Endothelial cell of umbilical vein (primary cell): ENCODE measurements around the gene UBXN2A. TPM values are rescaled to one million over a fixed set of nuclear protein-coding genes. Genes with fewer than 3 reads are reported as not detected.

Source experiments
- BruUV-seq: library from RNA; stranded (reverse); fragments of 400-500 nt; replicated peaks from 2 replicates; lab custom pipeline; 2021; lab: Mats Ljungman, UMichigan
- CTCF ChIA-PET: fragments of 300-600, 350-600 bp; sonication (Branson Sonifier 250); formaldehyde crosslinking; loops from one replicate; lab custom pipeline; 2021; ENCODE audit warnings: antibody characterized with exemption, inconsistent platforms; lab: Charles Lee
- POLR2A ChIA-PET: fragments of 300-600, 350-600 bp; sonication (Branson Sonifier 250); formaldehyde crosslinking; loops from one replicate; lab custom pipeline; 2021; ENCODE audit warnings: antibody characterized with exemption, inconsistent platforms; lab: Charles Lee
- DNase-seq: peaks from one replicate; pipeline ENCODE4 v3.0.0-alpha.2; 2011; ENCODE audit warnings: low read depth, low spot score
- FAIRE-seq: peaks from 2 replicates; lab custom pipeline; 2011; peaks lifted over from hg19 to GRCh38; lab: Jason Lieb, UNC
- H2AFZ ChIP-seq: 2 replicates; pipeline ENCODE4 v1.6.0; 2012; ENCODE audit warnings: low read depth, low read length, control low read depth, inconsistent platforms
- H3K27ac ChIP-seq: 2 replicates; pipeline ENCODE4 v1.5.1; 2011; ENCODE audit warnings: low read depth, mild to moderate bottlenecking, control low read depth, low read length, moderate library complexity; ENCODE audit not compliant: insufficient read depth
- H3K27me3 ChIP-seq, 2 experiments: 2 replicates each; pipeline versions ENCODE4 v1.6.0 to v1.6.1; 2011; ENCODE audit warnings: low read length in 2 of 2, mixed read lengths in 1 of 2; ENCODE audit not compliant: control insufficient read depth in 2 of 2, insufficient read depth in 2 of 2
- H3K36me3 ChIP-seq, 2 experiments: 2 replicates in 1 of 2; 3 replicates in 1 of 2; pipeline ENCODE4 v1.5.1; 2011; ENCODE audit warnings: low read length in 2 of 2, mild to moderate bottlenecking in 1 of 2, moderate library complexity in 1 of 2; ENCODE audit not compliant: control insufficient read depth in 2 of 2, insufficient read depth in 2 of 2; ENCODE audit errors: extremely low read depth in 1 of 2
- H3K4me1 ChIP-seq: 3 replicates; pipeline ENCODE4 v1.5.1; 2011; ENCODE audit warnings: mild to moderate bottlenecking, low read length; ENCODE audit not compliant: control insufficient read depth, insufficient read depth; ENCODE audit errors: extremely low read depth
- H3K4me2 ChIP-seq: 2 replicates; pipeline ENCODE4 v1.6.1; 2011; ENCODE audit warnings: low read length, control low read depth, mixed read lengths; ENCODE audit not compliant: insufficient read depth
- H3K4me3 ChIP-seq, 3 experiments: fragments of 200-600 bp in 1 of 3; sonication (generic), shearing (Covaris generic) in 1 of 3; replicated peaks in 1 of 3; 2 replicates each; pipeline ENCODE4 v1.5.1; 2011 to 2016; ENCODE audit warnings: control low read depth in 3 of 3, low read length in 3 of 3, mild to moderate bottlenecking in 2 of 3, inconsistent platforms in 1 of 3, low read depth in 1 of 3, moderate library complexity in 1 of 3; ENCODE audit not compliant: insufficient read depth in 1 of 3
- H3K79me2 ChIP-seq: 2 replicates; pipeline ENCODE4 v1.6.0; 2012; ENCODE audit warnings: low read length, inconsistent platforms; ENCODE audit not compliant: control insufficient read depth, insufficient read depth
- H3K9ac ChIP-seq: replicated peaks from 2 replicates; pipeline ENCODE3; 2011; ENCODE audit warnings: low read length, control low read depth; ENCODE audit not compliant: insufficient read depth; ENCODE audit errors: extremely low read depth
- H3K9me1 ChIP-seq: replicated peaks from 3 replicates; pipeline ENCODE4 v1.6.0; 2011; ENCODE audit warnings: mild to moderate bottlenecking, low read length; ENCODE audit not compliant: control insufficient read depth, insufficient read depth; ENCODE audit errors: extremely low read depth
- H3K9me3 ChIP-seq: replicated peaks from 2 replicates; pipeline ENCODE4 v1.5.1; 2012; ENCODE audit warnings: low read length, inconsistent platforms; ENCODE audit not compliant: control insufficient read depth, insufficient read depth
- H4K20me1 ChIP-seq: replicated peaks from 2 replicates; pipeline ENCODE3; 2011; ENCODE audit warnings: mild to moderate bottlenecking, low read length; ENCODE audit not compliant: control insufficient read depth, insufficient read depth; ENCODE audit errors: extremely low read depth
- EZH2 ChIP-seq: IDR thresholded peaks from 2 replicates; pipeline ENCODE4 v1.6.1; 2012; ENCODE audit warnings: borderline replicate concordance, low read depth, mild to moderate bottlenecking, moderate library complexity, low read length, inconsistent platforms; ENCODE audit not compliant: severe bottlenecking
- FOS ChIP-seq: IDR thresholded peaks from 2 replicates; pipeline ENCODE4 v1.6.1; 2011; ENCODE audit warnings: mild to moderate bottlenecking, low read length, moderate library complexity, borderline replicate concordance; ENCODE audit not compliant: insufficient read depth
- GATA2 ChIP-seq: IDR thresholded peaks from 2 replicates; pipeline ENCODE4 v1.7.0; 2011; ENCODE audit warnings: low read depth, mild to moderate bottlenecking, moderate library complexity, mixed read lengths, low read length; ENCODE audit not compliant: insufficient read length, insufficient read depth
- JUN ChIP-seq: IDR thresholded peaks from 2 replicates; pipeline ENCODE4 v1.6.1; 2011; ENCODE audit warnings: borderline replicate concordance, low read depth; ENCODE audit not compliant: insufficient read length, insufficient read depth
- MYC ChIP-seq: IDR thresholded peaks from one replicate; pipeline ENCODE4 v1.6.1; 2011; ENCODE audit warnings: mild to moderate bottlenecking, low read depth, low read length
- POLR2A ChIP-seq: IDR thresholded peaks from 2 replicates; pipeline ENCODE4 v1.6.1; 2012; ENCODE audit warnings: low read depth, mild to moderate bottlenecking, control low read depth, low read length
- POLR2AphosphoS5 ChIP-seq: IDR thresholded peaks from 2 replicates; pipeline ENCODE4 v1.6.1; 2012; ENCODE audit warnings: low read depth, mild to moderate bottlenecking, control low read depth, low read length, moderate library complexity; ENCODE audit not compliant: insufficient read depth
- dilution Hi-C: fragments of 300-500 bp; cut with MboI; formaldehyde crosslinking; loops from one replicate; pipeline ENCODE4 v1.15.0; 2019; ENCODE audit warnings: low sequenced_read_pairs; ENCODE audit not compliant: extremely low pct_ligation_motif_present
- intact Hi-C: fragments of 100-400 bp; cut with micrococcal nuclease; formaldehyde crosslinking; loops from one replicate; pipeline ENCODE4 v1.10.0; 2022
- polyA plus RNA-seq, 4 experiments: library from polyadenylated mRNA; depleted of rRNA in 3 of 4; stranded (reverse) in 3 of 4; unstranded in 1 of 4; fragments of >200 nt; gene quantifications; 2 replicates each; pipeline versions ENCODE4 v1.2.1 to v1.2.3, GENCODE V29; 2011 to 2012; ENCODE audit warnings: missing spikeins in 1 of 4
- total RNA-seq: library from RNA; stranded (reverse); gene quantifications from 2 replicates; pipeline ENCODE4 v1.2.3, GENCODE V29; 2021
- TF ChIP-seq, protein P1 (sequence below): IDR thresholded peaks from 2 replicates; pipeline ENCODE4 v1.6.1; 2011; ENCODE audit not compliant: insufficient read depth, insufficient read length
- TF ChIP-seq, protein P2 (sequence below), 2 donors: IDR thresholded peaks; 1 replicate in 1 of 2; 2 replicates in 1 of 2; pipeline ENCODE4 v1.5.1; 2011; ENCODE audit warnings: low read length in 2 of 2, mild to moderate bottlenecking in 2 of 2, moderate library complexity in 2 of 2, control low read depth in 1 of 2, inconsistent platforms in 1 of 2, low read depth in 1 of 2; ENCODE audit not compliant: insufficient read depth in 1 of 2; ENCODE audit errors: extremely low read depth in 1 of 2

The UBXN2A gene
- total and polyA plus RNA-seq, 2 donors (not counting 3 experiments of a cell fraction or from before 2014, with no cell fraction given) = 3.6 to 19.0 TPM

DNA sequence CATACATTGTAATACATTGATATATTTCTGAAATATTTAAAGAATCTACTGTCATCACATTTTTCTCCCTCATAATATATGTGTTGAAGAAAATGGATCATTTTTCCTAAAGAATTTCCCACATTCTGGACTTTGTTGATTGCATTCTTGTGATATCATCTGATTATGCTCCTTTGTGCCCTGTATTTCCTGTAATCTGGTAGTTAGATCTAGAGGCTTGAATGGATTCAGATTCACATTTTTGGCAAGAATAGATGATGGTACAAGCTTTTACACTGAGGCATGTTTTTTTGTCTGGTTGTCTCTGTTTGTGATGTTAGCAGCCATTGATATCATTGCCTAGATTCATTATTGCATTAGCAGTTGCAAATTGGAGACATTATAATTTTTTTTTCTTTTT, 13.4 kb downstream of the UBXN2A start:
- Histone ChIP-seq H3K4me2 (no peak overlapping the region), H3K27ac (no peak overlapping the region), H3K36me3 (no peaks in the 10 kb centered on the region), H3K9ac (no peak overlapping the region), H3K9me3 (no peaks in the 10 kb centered on the region), H3K79me2 (peaks cover 14% of the 10 kb centered on the region), H3K27me3 (no peaks in the 10 kb centered on the region), H4K20me1 (no peaks in the 10 kb centered on the region), H3K4me3 (no peak overlapping the region), H2AFZ (no peak overlapping the region), H3K4me1 (no peaks in the 10 kb centered on the region), H3K9me1 (no peaks in the 10 kb centered on the region)
- no TSS peak for BruUV-seq
- intact Hi-C loops = no loop called here
- DNase-seq = no peak
- dilution Hi-C loops = no loop called here
- TF ChIP-seq, protein P1, sequence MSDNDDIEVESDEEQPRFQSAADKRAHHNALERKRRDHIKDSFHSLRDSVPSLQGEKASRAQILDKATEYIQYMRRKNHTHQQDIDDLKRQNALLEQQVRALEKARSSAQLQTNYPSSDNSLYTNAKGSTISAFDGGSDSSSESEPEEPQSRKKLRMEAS = no peak
- TF ChIP-seq JUN = no peak
- no peak for TF ChIP-seq MYC
- no peak for TF ChIP-seq GATA2
- TF ChIP-seq POLR2AphosphoS5 = no peak
- TF ChIP-seq, protein P2, sequence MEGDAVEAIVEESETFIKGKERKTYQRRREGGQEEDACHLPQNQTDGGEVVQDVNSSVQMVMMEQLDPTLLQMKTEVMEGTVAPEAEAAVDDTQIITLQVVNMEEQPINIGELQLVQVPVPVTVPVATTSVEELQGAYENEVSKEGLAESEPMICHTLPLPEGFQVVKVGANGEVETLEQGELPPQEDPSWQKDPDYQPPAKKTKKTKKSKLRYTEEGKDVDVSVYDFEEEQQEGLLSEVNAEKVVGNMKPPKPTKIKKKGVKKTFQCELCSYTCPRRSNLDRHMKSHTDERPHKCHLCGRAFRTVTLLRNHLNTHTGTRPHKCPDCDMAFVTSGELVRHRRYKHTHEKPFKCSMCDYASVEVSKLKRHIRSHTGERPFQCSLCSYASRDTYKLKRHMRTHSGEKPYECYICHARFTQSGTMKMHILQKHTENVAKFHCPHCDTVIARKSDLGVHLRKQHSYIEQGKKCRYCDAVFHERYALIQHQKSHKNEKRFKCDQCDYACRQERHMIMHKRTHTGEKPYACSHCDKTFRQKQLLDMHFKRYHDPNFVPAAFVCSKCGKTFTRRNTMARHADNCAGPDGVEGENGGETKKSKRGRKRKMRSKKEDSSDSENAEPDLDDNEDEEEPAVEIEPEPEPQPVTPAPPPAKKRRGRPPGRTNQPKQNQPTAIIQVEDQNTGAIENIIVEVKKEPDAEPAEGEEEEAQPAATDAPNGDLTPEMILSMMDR (IDR thresholded peaks at IDR 0.05; ENCODE audit: extremely low read depth in 1 of 2, insufficient read depth in 1 of 2, low read depth in 1 of 2, low read length in 2 of 2) = no peak
- TF ChIP-seq FOS = no peak
- no peak for TF ChIP-seq EZH2
- no peak for TF ChIP-seq POLR2A
- POLR2A ChIA-PET = no interaction called here
- FAIRE-seq = no peak
- CTCF ChIA-PET = no interaction called here
